Measurements from ENCODE around the gene CNTN3.

GRCh38 chr3:74661672-74662071, 47.2 kb upstream of the CNTN3 start:
- no peak for TF ChIP-seq CTCF (IDR thresholded peaks at IDR 0.05)
- no peak for TF ChIP-seq POLR2A (IDR thresholded peaks at IDR 0.05)

Measured in body of pancreas (tissue), 4 donors.